Vagina (tissue), 2 donors: Measurements from ENCODE around the gene BLTP1. TPM values are rescaled to one million over a fixed set of nuclear protein-coding genes. Genes with fewer than 3 reads are reported as not detected.

Source experiments
- DNase-seq, 2 donors: peaks; one replicate each; pipeline ENCODE4 v3.0.0-alpha.2; 2017; ENCODE audit errors: extremely low spot score in 2 of 2
- H3K27ac ChIP-seq: fragments of 200-600 bp; sonication (generic); one replicate; pipeline ENCODE4 v1.5.1; 2019
- H3K27me3 ChIP-seq: fragments of 200-600 bp; sonication (generic); one replicate; pipeline ENCODE4 v1.5.1; 2019
- H3K36me3 ChIP-seq, 2 donors: fragments of 200-600 bp; sonication (generic); one replicate each; pipeline ENCODE4 v1.5.1; 2017 to 2019
- H3K4me1 ChIP-seq: fragments of 200-600 bp; sonication (generic); one replicate; pipeline ENCODE4 v1.5.1; 2019
- H3K4me3 ChIP-seq, 2 donors: fragments of 200-600 bp; sonication (generic); 1 replicate in 1 of 2; 2 replicates in 1 of 2; pipeline ENCODE4 v1.5.1; 2016 to 2019
- H3K9me3 ChIP-seq: fragments of 200-600 bp; sonication (generic); one replicate; pipeline ENCODE4 v1.5.1; 2019
- POLR2A ChIP-seq, 2 donors: fragments of 450-650 bp; IDR thresholded peaks; one replicate each; pipeline ENCODE4 v1.6.1; 2017; ENCODE audit warnings: antibody characterized with exemption in 2 of 2, mild to moderate bottlenecking in 2 of 2, moderate library complexity in 2 of 2
- POLR2AphosphoS5 ChIP-seq, 2 donors: sonication (generic); formaldehyde crosslinking; IDR thresholded peaks; one replicate each; pipeline ENCODE4 v1.9.0; 2017; ENCODE audit warnings: antibody characterized with exemption in 2 of 2, mild to moderate bottlenecking in 2 of 2, low read depth in 1 of 2; ENCODE audit not compliant: insufficient read depth in 1 of 2
- intact Hi-C: fragments of 100-400 bp; cut with DNase I; formaldehyde crosslinking; loops from one replicate; pipeline ENCODE4 v1.15.1; 2023
- total RNA-seq: library from RNA; depleted of rRNA; stranded (reverse); fragments of >200 nt; gene quantifications from one replicate; pipeline ENCODE4 v1.2.3, GENCODE V29; 2016
- TF ChIP-seq, protein P1 (sequence below), 3 experiments: fragments of 450-650 bp in 2 of 3; fragments of 200-600 bp in 1 of 3; sonication (generic) in 1 of 3; IDR thresholded peaks; one replicate each; pipeline ENCODE4 v1.5.1; 2017 to 2019; ENCODE audit warnings: antibody characterized with exemption in 3 of 3, mild to moderate bottlenecking in 2 of 3, moderate library complexity in 2 of 3

The BLTP1 gene
- total RNA-seq, 1 donor from 2014 or later: 94.0 TPM

DNA sequence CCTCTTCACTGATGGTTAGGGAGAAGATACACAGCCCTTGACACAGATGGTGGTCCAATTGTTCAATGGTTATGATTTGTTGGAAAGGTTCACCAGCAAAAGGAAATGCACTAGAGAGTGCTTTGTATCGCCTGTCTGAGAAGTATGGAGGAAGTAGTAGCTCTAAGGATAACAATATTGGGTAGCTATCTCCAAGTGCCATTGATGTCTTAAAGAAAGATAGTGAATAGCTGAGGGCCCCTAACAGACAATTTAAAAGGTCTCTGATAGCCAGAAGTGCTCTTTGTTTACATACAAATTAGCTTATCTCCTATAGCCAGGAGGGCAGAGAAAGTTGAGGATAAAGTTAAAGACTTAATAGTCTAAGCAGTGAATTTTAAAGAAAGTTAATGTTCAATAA lies 33.9 kb upstream of the BLTP1 start:
- intact Hi-C loops: no loop called here
- no peaks in the 10 kb centered on the region for H3K4me1 ChIP-seq
- DNase-seq: no peak
- no peak overlapping the region for H3K27ac ChIP-seq
- TF ChIP-seq, protein P1, sequence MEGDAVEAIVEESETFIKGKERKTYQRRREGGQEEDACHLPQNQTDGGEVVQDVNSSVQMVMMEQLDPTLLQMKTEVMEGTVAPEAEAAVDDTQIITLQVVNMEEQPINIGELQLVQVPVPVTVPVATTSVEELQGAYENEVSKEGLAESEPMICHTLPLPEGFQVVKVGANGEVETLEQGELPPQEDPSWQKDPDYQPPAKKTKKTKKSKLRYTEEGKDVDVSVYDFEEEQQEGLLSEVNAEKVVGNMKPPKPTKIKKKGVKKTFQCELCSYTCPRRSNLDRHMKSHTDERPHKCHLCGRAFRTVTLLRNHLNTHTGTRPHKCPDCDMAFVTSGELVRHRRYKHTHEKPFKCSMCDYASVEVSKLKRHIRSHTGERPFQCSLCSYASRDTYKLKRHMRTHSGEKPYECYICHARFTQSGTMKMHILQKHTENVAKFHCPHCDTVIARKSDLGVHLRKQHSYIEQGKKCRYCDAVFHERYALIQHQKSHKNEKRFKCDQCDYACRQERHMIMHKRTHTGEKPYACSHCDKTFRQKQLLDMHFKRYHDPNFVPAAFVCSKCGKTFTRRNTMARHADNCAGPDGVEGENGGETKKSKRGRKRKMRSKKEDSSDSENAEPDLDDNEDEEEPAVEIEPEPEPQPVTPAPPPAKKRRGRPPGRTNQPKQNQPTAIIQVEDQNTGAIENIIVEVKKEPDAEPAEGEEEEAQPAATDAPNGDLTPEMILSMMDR (IDR thresholded peaks at IDR 0.05): no peak
- TF ChIP-seq POLR2A (IDR thresholded peaks at IDR 0.05) (no peak), POLR2AphosphoS5 (IDR thresholded peaks at IDR 0.05; ENCODE audit: insufficient read depth in 1 of 2, low read depth in 1 of 2) (no peak)
- H3K27me3 ChIP-seq: no peaks in the 10 kb centered on the region
- H3K4me3 ChIP-seq: no peak overlapping the region
- H3K36me3 ChIP-seq: no peaks in the 10 kb centered on the region
- no peaks in the 10 kb centered on the region for H3K9me3 ChIP-seq

GRCh38 chr4:122119739-122120138 lies 32.4 kb upstream of the BLTP1 start:
- Histone ChIP-seq H3K36me3 (no peaks in the 10 kb centered on the region), H3K27ac (no peak overlapping the region), H3K27me3 (no peaks in the 10 kb centered on the region), H3K9me3 (no peaks in the 10 kb centered on the region), H3K4me1 (no peaks in the 10 kb centered on the region), H3K4me3 (no peak overlapping the region)
- TF ChIP-seq POLR2A (IDR thresholded peaks at IDR 0.05) (no peak), POLR2AphosphoS5 (IDR thresholded peaks at IDR 0.05; ENCODE audit: insufficient read depth in 1 of 2, low read depth in 1 of 2) (no peak)
- TF ChIP-seq, protein P1 (IDR thresholded peaks at IDR 0.05): no peak
- intact Hi-C loops: no loop called here
- DNase-seq: no peak

- Histone ChIP-seq H3K4me1 (no peaks in the 10 kb centered on the region), H3K27me3 (no peaks in the 10 kb centered on the region), H3K4me3 (no peak overlapping the region), H3K36me3 (no peaks in the 10 kb centered on the region), H3K9me3 (no peaks in the 10 kb centered on the region), H3K27ac (no peak overlapping the region)
- DNase-seq: no peak
- intact Hi-C loops: no loop called here
- TF ChIP-seq POLR2A (IDR thresholded peaks at IDR 0.05): no peak
These were observed 30.5 kb upstream of the BLTP1 start for GRCh38 chr4:122121593-122121992.

- Histone ChIP-seq H3K36me3 (no peaks in the 10 kb centered on the region), H3K4me1 (no peaks in the 10 kb centered on the region), H3K27me3 (no peaks in the 10 kb centered on the region), H3K9me3 (no peaks in the 10 kb centered on the region), H3K27ac (no peak overlapping the region), H3K4me3 (no peak overlapping the region)
- DNase-seq: no peak
- intact Hi-C loops: no loop called here
- TF ChIP-seq POLR2A (IDR thresholded peaks at IDR 0.05) (no peak), POLR2AphosphoS5 (IDR thresholded peaks at IDR 0.05; ENCODE audit: insufficient read depth in 1 of 2, low read depth in 1 of 2) (no peak)
- TF ChIP-seq, protein P1 (IDR thresholded peaks at IDR 0.05): no peak
These were observed 30.0 kb upstream of the BLTP1 start for GRCh38 chr4:122122083-122122482.

GRCh38 chr4:122129061-122129460 lies 23.1 kb upstream of the BLTP1 start:
- intact Hi-C loops: no loop called here
- no peaks in the 10 kb centered on the region for H3K4me1 ChIP-seq
- TF ChIP-seq, protein P1 (IDR thresholded peaks at IDR 0.05): no peak
- TF ChIP-seq POLR2AphosphoS5 (IDR thresholded peaks at IDR 0.05; ENCODE audit: insufficient read depth in 1 of 2, low read depth in 1 of 2) (no peak), POLR2A (IDR thresholded peaks at IDR 0.05) (no peak)
- H3K36me3 ChIP-seq: no peaks in the 10 kb centered on the region
- no peak for DNase-seq
- H3K27me3 ChIP-seq: no peaks in the 10 kb centered on the region
- H3K27ac ChIP-seq: no peak overlapping the region
- no peak overlapping the region for H3K4me3 ChIP-seq
- H3K9me3 ChIP-seq: no peaks in the 10 kb centered on the region
